IPS-NIHi11 (cell line): ENCODE data around the gene GPR39.
A peak's percentile ranks its signal among the peaks of the same experiment; 100 is the strongest.
"Not testable (repeated sequence)": the region's sequence is repeated elsewhere in the genome, so short reads cannot be mapped to it uniquely, and the experiment has no call there.

Experiments
- DNase-seq: peaks from one replicate; pipeline ENCODE4 v3.0.0; 2012; ENCODE audit warnings: mixed read lengths, low spot score

GPR39 gene

DNA sequence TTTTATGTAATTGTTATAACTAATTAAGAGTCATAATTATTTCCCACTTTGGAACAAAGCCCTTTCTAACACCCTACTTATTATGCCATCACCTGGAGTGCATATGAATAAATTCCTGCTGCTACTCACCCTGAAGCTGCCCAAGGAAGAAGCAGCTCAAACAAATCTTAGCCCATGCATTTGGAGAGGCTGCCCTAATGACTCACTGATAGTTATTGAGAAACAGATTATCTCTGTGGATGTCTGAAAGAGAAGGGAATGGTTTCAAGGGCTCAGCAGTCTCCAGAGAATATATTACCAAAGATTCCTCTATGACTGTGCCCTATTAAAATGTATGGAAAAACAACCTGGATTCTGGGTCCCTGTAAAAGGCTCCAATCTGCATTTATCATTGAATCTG is 81.0 kb downstream of the GPR39 start:
- no peak for DNase-seq

DNA sequence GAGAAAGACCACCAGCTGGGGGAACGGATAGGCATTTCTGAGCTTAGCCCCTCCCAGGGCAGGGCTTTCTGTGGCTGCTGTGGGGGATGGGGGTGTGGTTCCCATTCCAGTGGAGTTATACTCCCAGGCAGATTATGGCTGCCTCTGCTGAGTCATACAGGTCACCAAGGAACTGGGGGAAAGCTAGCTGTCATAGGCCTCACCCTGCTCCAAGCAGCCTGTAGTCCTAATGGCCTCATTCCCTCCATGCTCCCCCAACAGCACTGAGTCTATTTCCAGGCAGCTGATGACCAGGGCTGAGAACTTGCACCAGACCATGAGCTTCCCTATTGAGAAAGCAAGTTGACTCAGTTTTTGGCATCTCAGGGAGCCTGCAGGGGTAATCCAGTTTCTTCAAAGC is 87.1 kb downstream of the GPR39 start:
- no peak for DNase-seq

DNA sequence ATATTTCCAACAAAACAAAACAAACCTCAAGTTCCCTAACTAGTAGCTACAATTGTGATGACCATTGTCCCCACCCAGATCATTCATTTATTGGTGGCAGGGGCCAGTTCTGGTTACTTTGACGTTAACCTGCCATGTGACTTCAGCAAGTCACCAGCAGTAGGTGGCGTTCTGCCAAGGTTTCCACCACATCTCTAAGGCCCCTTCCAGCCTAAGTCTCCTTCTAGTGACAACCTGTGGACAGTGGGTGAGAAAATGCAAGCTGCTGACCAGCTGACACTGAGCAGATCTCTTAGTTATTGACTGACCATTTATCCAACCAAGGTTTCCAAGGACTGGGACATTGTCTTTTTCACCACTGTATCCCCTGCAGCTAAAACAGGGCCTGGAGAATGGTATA is 98.4 kb downstream of the GPR39 start:
- no peak for DNase-seq

DNA sequence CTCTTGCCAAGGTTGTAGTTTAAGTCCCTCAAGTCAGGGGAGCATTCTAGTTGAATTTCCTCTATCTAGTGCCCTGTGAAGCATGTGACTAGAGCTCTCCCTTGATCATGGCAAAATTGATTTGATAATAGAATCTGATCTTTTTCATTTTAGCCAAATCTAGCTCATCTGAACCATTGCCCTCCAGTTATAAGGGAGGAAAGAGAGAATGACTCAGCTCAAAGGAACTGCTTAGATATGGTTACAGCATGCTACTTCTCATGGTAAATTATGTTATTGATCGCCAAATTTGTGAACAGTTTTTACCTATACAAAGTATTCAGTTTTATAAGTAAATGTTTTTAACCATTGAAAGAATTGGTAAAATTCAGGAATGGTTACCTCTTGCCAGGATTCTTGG is 100.8 kb downstream of the GPR39 start:
- no peak for DNase-seq

DNA sequence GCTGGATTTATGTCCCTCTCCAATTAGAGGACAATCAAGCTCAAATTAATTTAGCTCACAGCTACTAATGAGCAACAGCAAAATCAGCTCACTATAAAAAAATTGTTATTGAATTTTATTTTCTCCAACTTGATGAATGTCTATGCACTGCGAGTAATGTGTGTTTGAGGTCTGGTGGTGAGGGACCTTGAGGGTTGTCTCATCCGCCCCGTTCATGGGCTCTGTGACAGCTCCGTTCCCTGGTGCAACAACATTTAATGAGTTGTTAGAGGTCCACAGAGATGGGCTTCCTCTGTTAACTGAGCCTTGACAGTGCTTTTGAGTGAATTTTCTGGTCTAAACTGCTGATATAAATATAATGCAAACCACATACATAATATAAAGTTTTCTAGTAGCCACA is 101.7 kb downstream of the GPR39 start:
- no peak for DNase-seq

DNA sequence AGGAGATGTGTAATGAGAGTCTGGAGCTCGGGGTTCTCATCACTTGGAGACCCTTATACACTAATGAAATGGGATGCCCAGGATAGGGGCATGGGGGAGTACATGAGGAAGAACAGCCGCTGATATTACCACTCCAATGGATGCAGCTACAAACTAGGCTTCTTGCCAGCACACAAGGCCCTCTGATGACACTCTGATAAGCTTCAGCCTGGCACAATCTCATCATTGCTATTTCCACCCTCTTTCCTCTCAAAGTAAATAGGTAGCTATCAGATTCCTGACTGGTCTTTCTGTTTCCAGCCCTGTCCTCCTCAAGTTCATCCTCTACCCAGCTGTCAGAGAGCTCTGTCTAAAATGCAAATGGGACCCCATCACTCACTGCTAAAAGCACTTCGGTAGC is 103.0 kb downstream of the GPR39 start:
- no peak for DNase-seq

DNA sequence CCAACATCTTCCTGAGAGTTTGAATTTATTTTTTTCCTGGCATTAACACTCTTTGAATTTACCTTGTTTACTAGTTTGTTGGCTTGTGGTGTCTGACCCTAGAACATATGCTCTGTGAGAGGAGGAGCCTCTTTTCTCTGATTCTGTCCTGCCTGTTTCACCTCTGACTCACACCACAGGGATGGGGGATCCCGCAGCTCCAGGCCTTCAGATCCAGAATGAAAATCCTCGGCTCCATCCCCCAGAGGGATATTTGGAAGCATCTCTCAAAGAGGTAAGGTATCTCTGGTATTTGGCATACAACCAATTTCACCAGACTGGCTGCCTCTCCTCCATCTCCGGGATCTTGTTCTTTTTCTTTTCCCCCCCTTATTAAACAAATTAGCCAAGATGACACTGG is 104.7 kb downstream of the GPR39 start:
- no peak for DNase-seq

DNA sequence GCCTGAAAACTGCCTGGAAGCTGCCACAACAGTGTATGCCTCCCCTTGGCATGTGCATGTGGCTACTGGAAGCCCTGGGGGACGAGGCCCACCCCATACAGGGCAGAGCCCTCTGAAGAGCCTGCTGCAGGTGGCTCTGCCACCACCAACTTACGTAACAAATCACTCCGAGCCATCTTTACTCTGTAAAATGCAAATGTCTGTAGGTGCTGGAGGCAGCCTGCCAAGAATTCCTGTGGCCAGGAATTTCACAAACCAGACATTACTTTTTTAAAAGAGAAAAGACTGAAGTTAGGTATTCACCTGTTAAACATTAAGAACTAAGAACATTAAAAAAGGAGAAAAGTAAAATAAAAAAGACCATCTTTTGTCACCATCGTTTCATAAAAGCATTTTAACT is 106.3 kb downstream of the GPR39 start:
- DNase-seq, result no peak

DNA sequence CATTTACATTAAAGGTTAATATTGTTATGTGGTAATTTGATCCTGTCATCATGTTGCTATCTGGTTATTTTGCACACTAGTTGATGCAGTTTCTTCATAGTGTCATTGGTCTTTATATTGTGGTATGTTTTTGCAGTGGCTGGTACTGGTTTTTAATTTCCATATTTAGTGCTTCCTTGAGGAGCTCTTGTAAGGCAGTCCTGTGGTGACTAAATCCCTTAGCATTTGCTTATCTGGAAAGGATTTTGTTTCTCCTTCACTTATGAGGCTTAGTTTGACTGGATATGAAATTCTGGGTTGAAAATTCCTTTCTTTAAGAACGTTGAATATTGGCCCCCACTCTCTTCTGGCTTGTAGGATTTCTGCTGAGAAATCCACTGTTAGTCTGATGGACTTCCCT is 120.5 kb downstream of the GPR39 start:
- not testable (repeated sequence) for DNase-seq

DNA sequence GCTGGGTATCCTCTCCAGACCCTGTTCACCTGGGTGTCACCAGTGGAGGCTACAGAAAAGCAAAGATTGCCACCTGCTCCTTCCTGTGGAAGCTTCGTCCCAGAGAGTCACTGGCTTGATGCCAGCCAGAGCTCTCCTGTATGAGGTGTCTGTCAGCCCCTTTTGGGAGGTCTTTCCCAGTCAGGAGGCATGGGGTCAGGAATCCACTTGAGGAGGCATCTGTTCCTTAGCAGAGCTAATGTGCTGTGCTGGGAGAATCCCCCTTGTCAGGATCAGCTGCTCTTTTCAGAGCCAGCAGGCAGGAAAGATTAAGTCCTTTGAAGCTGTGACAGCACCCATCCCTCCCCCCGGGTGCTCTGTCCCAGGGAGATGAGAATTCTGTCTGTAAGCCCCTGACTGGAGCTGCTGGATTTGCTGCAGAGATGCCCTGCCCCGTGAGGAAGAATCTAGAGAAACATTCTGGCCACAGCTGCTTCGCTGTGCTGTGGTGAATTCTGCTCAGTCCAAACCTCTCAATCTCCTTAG is 121.8 kb downstream of the GPR39 start:
- no peak for DNase-seq

DNA sequence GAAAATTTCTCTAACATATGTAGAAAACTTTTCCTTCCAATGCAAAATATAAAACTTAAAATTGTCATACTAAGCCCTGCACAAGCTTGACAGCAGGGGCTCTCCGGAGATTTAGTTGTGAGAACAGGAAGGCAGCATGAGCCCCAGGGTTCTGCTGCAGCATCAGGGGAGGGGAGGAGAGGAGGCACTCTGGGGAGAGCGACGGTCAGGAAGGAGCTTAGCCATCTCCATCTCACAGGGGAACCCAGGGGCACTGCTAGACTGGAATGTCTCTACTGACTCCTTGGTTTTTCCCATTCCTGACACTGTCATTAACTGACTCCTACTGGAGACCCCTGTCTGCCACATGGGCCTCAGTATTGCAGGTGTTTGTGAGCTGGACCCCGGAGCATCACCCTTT is 123.6 kb downstream of the GPR39 start:
- DNase-seq, result no peak

DNA sequence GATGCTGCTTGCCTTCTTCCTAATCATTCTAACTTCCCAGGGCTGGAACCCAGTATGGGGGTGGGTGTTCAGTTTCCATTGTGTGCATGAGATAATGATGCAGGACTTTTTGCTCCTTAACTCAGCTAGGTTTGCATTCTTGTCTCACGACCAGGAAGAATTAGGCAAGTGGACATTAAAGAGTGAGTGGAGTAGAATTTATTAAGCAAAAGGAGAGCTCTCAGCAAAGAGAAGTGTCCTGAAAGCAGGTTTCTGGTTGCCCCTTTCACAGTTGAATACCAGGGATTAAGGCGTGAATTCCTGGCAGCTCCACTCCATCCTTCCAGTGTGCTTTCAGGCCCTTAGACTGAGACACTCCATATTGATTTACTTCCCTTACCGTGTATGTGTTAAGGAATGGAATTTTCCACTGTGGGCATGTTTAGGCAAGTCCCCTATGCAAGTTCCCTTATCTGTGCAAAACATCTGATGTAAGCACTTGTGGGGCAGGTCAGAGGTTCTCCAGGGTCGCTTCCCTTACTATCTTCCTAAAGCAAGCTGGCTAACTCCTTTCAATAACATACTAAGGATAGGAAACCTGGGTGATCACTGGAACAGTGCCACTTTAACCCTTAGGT is 126.5 kb downstream of the GPR39 start:
- DNase-seq, result no peak

DNA sequence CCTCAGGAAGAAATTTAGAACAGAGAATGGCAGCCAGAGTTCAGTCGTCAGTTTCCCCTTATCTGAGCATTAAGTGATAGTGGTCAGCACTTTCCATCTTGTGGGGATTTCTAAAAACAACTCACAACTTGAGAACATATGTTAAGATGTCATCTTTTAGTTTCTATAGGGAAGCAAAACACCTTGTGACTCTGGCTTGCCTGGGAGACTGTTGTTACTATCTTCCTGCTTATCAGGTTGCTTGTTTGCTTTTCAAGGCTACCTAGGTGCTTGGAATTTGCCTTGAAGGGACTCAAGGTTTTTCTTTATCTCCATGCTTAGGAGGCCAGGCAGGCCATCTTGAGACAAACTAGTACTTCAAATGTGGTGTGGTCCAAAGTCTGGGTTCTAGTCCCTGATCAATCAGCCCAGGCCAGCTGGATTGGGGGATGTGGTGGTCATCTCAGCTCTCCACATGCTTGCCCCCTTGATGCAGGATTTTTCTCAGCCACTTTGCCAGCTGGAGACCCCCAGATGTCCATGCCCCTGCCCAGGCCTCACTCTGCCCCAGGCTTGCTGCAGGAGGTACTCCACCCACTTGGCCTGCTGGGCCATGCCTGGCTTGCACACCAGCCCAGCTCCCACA is 127.5 kb downstream of the GPR39 start:
- no peak for DNase-seq

DNA sequence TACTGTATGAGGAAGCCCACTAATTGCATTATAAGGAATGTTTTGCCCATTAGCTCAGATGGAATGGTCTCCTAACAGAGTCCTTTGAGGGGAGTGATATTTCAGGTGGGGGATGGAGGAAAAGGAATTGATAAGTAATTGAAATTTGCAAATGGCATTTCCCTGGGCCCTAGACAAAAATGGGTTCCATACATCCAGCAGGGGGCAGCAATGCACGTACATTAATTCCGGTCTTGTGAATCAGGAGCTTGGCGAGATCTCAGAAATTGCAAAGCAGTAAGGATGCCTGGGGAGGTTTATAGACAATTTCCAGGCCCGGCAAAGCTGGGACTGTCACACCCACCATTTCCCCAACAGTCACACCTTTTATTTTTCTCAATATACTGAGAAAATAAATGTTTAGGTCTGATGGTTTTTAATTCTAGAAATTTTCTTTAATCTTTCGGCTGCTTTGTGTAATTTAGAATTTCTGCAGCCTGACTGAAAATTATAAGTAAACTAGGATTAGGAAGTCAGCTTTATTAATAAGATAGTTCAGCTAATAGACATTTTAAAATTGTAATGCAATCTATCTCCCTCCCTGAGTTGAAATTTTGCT is 130.6 kb downstream of the GPR39 start:
- DNase-seq, result peak; percentile 67

DNA sequence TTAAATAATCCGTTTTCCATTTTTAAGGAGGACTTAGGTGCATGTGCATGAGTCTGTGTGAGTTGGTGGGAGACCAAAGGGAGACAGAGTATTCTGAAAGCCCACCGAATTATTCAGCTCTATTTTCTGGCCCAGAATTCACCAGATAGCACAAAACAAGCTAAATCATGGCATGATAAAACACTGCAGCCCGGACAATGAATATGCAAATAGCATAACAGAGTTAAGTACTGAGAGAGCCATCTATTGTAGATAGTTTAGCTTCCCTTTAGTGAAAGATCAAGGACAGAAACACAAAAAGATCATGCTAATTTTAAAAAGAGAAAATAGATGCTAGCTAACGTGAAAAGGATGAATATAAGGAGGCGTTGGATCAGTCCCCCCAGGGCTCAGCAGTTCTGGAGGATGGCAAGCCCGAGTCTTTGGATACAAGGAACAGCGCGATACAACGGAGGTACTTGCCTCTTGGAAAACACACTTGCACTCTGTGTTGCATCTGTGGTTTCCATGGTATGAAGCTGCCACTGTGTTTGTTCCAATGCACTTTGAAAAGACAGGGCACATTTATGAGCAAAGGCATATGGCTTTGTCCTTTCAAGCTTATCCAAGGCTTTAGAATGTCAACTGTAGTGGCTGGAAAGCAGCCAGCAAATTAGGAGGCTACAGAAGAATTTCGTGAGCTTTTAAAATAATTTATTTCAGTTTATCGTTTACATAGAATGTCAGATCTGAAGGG is 133.5 kb downstream of the GPR39 start:
- DNase-seq, result no peak

DNA sequence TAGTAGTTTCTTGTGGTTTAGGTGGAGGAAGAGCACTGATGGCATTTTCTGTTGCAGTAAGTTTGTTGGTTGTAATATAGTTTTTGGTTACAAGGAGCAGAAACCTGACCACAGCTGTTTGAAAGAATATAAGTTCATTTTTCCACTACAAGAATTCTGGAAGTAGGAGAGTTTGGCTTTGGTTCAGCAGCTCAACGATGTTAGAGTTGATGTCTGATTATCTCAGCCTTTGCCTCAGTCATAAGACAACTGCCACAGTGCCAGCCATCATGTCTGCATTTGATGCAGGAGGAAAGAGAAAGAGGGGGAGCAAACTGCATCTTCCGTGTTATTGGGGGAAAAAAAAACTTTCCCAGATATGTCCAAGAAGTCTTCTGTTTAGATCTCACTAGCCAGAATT is 134.3 kb downstream of the GPR39 start:
- no peak for DNase-seq

DNA sequence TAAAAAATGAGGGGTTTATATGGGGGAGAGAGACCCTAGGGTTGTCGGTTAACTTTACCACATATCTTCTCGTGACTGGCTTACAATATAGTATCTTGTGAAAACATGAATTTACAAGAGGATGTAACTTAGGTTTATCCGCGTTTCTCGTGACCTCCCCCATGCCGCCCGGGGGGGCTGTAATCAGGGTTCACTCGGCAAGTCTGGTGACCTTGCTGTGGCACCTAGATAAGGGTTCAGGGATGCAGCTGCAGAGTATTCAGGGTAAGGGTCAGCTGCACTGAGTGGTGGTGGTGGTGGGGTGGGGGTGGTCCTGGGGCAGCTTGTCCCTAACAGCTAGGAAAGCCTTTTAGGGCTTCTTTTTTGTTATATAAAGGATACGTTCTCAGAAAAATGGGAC is 141.1 kb downstream of the GPR39 start:
- DNase-seq, result no peak

DNA sequence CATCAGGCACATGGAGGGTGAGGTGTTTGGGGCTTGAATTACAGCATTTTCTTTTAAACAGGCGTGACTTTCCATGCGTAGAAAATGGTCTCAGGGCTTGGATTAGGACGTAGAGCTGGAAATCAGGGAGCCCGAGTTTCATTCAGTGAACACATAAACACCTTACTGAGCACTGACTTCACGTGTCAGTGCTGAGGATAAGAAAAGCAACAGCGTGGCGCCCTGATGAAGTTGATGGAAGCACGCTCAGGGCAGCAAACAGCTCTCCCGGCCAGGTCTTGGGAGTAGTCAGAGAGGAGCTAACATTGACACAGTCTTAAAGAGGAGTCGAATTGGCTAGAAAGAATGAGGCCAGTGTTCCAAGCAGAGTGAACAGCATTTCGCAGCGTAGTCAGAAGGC is 142.7 kb downstream of the GPR39 start:
- DNase-seq, result no peak

DNA sequence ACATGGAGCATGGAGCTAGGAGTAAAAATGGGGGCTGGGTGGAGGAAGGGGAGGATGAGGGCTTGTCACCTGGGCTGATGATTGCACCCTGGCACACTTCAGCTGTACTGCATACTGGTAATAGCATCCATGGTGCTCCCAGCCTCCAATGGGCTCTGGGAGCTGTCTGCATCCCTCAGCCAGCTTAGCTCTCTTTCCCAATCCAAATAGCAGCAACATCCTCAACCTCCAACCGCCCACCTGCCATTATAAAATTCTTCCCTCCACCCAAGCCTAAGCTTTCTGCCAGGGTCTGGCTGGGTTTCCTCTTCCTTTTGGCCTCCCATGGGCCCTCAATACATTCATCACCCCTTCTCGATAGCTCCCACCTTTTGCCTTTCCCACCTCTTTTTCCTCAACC is 143.3 kb downstream of the GPR39 start:
- DNase-seq, result no peak

DNA sequence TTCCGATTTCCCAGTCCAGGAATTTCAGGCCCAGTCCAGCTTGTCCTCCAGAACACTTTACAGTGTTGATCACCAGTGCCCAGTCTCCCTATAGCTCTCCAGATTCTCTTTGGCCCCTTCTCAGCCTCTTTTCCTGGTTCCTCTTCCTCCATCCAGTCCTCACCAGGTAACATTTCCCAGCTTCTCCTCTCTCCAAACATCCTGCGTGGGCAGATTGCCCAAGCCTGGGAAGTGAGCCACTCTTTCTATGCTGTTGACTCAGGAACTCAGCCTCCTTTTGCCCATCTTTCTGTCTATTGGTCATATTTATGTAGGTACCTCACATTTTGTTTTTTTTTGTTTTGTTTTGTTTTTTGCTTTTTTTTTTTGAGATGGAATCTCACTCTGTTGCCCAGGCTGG is 144.0 kb downstream of the GPR39 start:
- DNase-seq, result no peak

DNA sequence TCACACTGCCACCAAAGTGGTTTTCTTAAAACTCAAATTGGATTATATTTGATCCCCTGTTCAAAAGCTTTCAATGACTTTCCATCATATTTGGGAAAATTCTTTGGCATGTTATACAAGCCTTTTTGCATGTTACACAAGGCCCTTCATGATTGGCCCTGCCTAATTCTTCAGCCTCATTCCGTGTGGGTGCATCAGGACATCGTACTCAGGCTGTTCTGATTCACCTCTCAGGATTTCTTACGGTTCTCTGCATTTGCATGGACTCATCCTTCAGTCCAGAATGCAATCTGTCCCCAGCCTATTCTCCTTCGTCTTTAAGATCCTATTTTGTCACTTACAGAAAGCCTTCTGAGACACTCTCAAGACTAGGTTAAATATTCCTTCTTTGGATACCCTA is 145.6 kb downstream of the GPR39 start:
- no peak for DNase-seq

DNA sequence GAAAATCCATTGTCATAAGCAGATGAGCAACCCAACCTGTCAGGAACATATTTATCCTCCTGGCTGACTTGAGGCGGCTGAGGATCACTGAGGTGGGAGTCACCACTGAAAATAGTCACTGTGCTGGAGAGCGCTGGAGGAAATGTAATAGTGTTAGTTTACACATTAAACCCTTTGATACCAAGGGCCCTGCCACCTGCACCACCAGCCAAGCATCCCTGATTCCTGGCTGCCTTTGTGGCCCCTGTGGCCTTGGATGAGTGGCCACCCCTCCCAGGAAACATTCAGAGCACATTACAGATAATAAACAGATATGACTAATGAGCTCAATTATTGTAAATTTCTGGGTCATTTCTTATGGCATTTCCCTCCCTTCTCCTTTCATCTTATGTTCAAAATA is 147.5 kb downstream of the GPR39 start:
- DNase-seq, result no peak

DNA sequence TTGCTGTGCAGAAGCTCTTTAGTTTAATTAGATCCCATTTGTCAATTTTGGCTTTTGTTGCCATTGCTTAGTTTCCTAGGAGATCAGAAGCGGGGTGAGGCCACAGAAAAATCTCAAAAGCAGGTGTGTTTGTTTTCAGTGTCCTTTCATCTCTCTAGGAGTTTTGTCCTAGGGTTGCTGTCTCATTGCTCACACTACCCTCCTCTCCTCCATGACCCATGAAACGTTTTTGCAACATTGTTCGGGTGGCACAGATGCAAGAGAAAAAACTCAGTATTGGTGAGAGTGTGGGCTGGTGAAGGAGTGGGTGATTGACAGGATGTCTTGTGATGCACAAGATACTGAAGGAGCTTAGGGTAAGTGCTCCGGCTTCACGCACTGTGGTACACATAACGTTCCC is 149.8 kb downstream of the GPR39 start:
- no peak for DNase-seq
